Measurements from ENCODE around the gene ADGRV1.

ADGRV1 gene

DNA sequence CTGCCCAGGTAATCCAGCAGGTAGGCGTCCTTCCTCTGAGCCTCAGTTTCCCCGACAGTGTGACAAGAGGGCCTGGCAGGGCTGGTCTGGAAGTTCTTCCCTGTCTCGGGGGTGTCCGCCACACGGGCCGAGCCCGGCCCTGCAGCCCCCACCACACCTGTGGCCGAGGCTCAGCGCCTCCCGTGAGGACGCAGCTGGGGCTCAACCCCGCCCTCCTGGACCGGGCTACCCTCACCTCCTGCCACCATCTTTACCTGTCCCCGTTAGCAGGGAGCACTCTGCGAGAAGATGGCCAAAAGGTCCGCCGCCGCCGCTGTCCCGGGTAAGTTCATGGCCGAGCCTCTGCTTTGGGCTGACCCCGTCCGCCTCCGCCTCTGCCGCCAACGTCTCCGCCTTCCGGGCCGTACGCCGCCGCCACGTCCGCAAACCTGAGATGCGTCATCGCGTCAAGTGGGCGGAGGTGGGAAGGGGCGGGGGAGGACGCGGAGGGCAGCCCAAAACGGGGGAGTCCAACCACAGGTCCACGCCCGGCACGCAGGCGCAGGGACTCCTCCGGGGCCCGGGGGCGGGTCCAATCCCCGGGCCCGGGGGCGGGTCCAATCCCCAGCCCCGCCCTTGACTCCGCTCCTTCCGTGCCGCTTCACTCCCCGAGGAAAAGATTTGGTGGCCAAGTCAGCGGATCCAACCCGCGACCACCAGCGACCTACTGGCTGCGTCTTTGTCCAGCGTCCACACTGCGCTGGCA lies 29.2 kb upstream of the ADGRV1 start, which contains the start of gene LYSMD3 (continued):
- TF ChIP-seq ZNF629 (tag by site-specific recombination; IDR thresholded peaks at IDR 0.05) = peak; percentile 88
- 0 out of 2 replicates have a peak, but pooled peaks have one; percentile 62 for TF ChIP-seq ZNF639 (tag by site-specific recombination; IDR thresholded peaks at IDR 0.05)
- no peak for TF ChIP-seq PRDM2 (tag by site-specific recombination; IDR thresholded peaks at IDR 0.05; ENCODE audit: borderline replicate concordance)
- TF ChIP-seq ZNF398 (tag by site-specific recombination; IDR thresholded peaks at IDR 0.05) = peak; percentile 21; the same call in 1 of the 2 replicates
- TF ChIP-seq ZNF600 (tag by site-specific recombination; IDR thresholded peaks at IDR 0.05) = peak; percentile 60
- peak; percentile 26; the same call in 1 of the 2 replicates for TF ChIP-seq ZBTB21 (tag by site-specific recombination; IDR thresholded peaks at IDR 0.05)
- TF ChIP-seq, protein P1, sequence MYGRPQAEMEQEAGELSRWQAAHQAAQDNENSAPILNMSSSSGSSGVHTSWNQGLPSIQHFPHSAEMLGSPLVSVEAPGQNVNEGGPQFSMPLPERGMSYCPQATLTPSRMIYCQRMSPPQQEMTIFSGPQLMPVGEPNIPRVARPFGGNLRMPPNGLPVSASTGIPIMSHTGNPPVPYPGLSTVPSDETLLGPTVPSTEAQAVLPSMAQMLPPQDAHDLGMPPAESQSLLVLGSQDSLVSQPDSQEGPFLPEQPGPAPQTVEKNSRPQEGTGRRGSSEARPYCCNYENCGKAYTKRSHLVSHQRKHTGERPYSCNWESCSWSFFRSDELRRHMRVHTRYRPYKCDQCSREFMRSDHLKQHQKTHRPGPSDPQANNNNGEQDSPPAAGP (tag by site-specific recombination; IDR thresholded peaks at IDR 0.05) = peak; percentile 88
- peak; percentile 63; the same call in 1 of the 2 replicates for TF ChIP-seq ZNF76 (tag by site-specific recombination; IDR thresholded peaks at IDR 0.05; ENCODE audit: borderline replicate concordance, low read depth)
- peak; percentile 63 for TF ChIP-seq SP7 (tag by site-specific recombination; IDR thresholded peaks at IDR 0.05)
- TF ChIP-seq GLIS2 (tag by site-specific recombination; IDR thresholded peaks at IDR 0.05) = peak; percentile 83
- TF ChIP-seq ZNF501 (tag by site-specific recombination; IDR thresholded peaks at IDR 0.05) = peak; percentile 96
- TF ChIP-seq ZBTB17 (tag by site-specific recombination; IDR thresholded peaks at IDR 0.05) = peak; percentile 78
- peak; percentile 93 for TF ChIP-seq ZFP37 (tag by site-specific recombination; IDR thresholded peaks at IDR 0.05)
- peak; percentile 93 for TF ChIP-seq ZEB2 (tag by site-specific recombination; IDR thresholded peaks at IDR 0.05)
- peak; percentile 30; the same call in 1 of the 2 replicates for TF ChIP-seq KLF16 (tag by site-specific recombination; IDR thresholded peaks at IDR 0.05)
- TF ChIP-seq EGR2 (tag by site-specific recombination; IDR thresholded peaks at IDR 0.05; ENCODE audit: low read depth) = peak; percentile 99
- no peak for TF ChIP-seq ZNF521 (tag by site-specific recombination; IDR thresholded peaks at IDR 0.05)
- peak; percentile 85 for TF ChIP-seq ZNF2 (tag by site-specific recombination; IDR thresholded peaks at IDR 0.05)
- TF ChIP-seq, protein P2, sequence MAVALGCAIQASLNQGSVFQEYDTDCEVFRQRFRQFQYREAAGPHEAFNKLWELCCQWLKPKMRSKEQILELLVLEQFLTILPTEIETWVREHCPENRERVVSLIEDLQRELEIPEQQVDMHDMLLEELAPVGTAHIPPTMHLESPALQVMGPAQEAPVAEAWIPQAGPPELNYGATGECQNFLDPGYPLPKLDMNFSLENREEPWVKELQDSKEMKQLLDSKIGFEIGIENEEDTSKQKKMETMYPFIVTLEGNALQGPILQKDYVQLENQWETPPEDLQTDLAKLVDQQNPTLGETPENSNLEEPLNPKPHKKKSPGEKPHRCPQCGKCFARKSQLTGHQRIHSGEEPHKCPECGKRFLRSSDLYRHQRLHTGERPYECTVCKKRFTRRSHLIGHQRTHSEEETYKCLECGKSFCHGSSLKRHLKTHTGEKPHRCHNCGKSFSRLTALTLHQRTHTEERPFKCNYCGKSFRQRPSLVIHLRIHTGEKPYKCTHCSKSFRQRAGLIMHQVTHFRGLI (tag by site-specific recombination; IDR thresholded peaks at IDR 0.05) = peak; percentile 61; the same call in 1 of the 2 replicates
- TF ChIP-seq ZNF843 (tag by site-specific recombination; IDR thresholded peaks at IDR 0.05) = peak; percentile 49
- peak; percentile 54; the same call in 1 of the 2 replicates for TF ChIP-seq BCL11A (tag by site-specific recombination; IDR thresholded peaks at IDR 0.05; ENCODE audit: low read depth)
- no peak for TF ChIP-seq ZFP69B (tag by site-specific recombination; IDR thresholded peaks at IDR 0.05)
- TF ChIP-seq, protein P3, sequence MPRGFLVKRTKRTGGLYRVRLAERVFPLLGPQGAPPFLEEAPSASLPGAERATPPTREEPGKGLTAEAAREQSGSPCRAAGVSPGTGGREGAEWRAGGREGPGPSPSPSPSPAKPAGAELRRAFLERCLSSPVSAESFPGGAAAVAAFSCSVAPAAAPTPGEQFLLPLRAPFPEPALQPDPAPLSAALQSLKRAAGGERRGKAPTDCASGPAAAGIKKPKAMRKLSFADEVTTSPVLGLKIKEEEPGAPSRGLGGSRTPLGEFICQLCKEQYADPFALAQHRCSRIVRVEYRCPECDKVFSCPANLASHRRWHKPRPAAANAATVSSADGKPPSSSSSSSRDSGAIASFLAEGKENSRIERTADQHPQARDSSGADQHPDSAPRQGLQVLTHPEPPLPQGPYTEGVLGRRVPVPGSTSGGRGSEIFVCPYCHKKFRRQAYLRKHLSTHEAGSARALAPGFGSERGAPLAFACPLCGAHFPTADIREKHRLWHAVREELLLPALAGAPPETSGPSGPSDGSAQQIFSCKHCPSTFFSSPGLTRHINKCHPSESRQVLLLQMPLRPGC (tag by site-specific recombination; IDR thresholded peaks at IDR 0.05) = peak; percentile 67
- TF ChIP-seq ZNF610 (tag by site-specific recombination; IDR thresholded peaks at IDR 0.05; ENCODE audit: borderline replicate concordance) = peak; percentile 80
- TF ChIP-seq MYNN (tag by site-specific recombination; IDR thresholded peaks at IDR 0.05; ENCODE audit: borderline replicate concordance) = peak; percentile 35; the same call in 1 of the 2 replicates
- TF ChIP-seq ZNF335 (tag by site-specific recombination; conservative IDR thresholded peaks at IDR 0.05) = peak; percentile 74; the same call in 1 of the 2 replicates
